Adrenal gland (tissue), 5 donors: ENCODE results near the gene EML1.

Source experiments
- POLR2A ChIP-seq, 2 donors: fragments of 450-650 bp; IDR thresholded peaks; one replicate each; pipeline ENCODE4 v1.6.1; 2017; ENCODE audit warnings: antibody characterized with exemption in 2 of 2, mild to moderate bottlenecking in 2 of 2, moderate library complexity in 1 of 2
- TF ChIP-seq, protein P1 (sequence below), 6 experiments: fragments of 450-650 bp in 4 of 6; fragments of 200-600 bp in 2 of 6; sonication (generic) in 1 of 6; IDR thresholded peaks; 1 replicate in 5 of 6; 2 replicates in 1 of 6; pipeline versions ENCODE4 v1.5.1 to v1.8.0; 2016 to 2021; ENCODE audit warnings: antibody characterized with exemption in 6 of 6, mild to moderate bottlenecking in 2 of 6, moderate library complexity in 1 of 6
- donor health status: DM: no; HTN: no; CAD: no.

DNA sequence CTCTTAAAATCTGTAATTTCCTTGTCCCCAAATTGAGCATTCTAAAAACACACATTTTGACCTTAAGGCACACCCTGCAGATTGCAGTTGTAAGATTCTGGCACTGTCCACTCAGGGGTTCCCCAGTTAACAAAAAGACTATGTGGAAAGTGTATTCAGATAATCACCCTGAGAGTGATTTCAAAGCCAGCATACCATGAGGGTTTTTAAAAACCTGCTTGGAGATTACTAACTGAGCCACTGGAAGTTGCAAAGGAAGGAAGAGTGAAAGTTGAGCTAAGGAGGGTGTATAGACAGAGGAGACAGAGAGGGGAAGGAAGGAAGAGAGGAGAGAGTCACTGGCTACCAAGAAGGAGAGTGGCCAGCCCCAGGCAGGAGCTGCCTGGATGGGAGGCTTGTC, 82.6 kb downstream of the EML1 start:
- no peak for TF ChIP-seq POLR2A (IDR thresholded peaks at IDR 0.05)
- TF ChIP-seq, protein P1, sequence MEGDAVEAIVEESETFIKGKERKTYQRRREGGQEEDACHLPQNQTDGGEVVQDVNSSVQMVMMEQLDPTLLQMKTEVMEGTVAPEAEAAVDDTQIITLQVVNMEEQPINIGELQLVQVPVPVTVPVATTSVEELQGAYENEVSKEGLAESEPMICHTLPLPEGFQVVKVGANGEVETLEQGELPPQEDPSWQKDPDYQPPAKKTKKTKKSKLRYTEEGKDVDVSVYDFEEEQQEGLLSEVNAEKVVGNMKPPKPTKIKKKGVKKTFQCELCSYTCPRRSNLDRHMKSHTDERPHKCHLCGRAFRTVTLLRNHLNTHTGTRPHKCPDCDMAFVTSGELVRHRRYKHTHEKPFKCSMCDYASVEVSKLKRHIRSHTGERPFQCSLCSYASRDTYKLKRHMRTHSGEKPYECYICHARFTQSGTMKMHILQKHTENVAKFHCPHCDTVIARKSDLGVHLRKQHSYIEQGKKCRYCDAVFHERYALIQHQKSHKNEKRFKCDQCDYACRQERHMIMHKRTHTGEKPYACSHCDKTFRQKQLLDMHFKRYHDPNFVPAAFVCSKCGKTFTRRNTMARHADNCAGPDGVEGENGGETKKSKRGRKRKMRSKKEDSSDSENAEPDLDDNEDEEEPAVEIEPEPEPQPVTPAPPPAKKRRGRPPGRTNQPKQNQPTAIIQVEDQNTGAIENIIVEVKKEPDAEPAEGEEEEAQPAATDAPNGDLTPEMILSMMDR (IDR thresholded peaks at IDR 0.05), result no peak
